ENCODE results near the gene CYP2D6.
"Not testable (repeated sequence)": the region's sequence is repeated elsewhere in the genome, so short reads cannot be mapped to it uniquely, and the experiment has no call there.

The CYP2D6 gene

DNA sequence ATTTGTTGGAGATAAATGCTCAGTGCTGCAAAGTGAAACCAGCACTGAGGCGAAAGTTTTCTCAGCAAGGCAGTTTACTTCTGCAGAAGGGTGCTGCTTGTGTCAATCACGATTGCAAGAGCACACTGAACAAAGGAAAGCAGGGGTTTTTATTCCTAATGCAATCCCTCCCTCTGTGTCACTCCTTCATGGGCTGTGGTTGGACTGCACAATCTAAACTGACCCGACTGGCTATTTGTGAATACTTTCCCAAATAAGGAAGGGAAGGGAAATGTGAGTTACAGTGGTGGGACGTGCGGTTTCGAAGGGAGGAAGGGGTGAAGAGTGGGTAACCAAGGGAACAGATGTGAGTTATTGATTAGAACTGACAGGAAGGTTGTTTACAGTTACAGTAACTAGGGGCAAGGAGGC lies 15.2 kb downstream of the CYP2D6 start:
- DNase-seq (ENCODE audit: low read depth, low spot score); H3K4me3 ChIP-seq (ENCODE audit: low read length): not testable (repeated sequence)
- 100% methylated on average over 3 of the region's 6 CpGs for WGBS (ENCODE audit: insufficient coverage, insufficient read length)

DNA sequence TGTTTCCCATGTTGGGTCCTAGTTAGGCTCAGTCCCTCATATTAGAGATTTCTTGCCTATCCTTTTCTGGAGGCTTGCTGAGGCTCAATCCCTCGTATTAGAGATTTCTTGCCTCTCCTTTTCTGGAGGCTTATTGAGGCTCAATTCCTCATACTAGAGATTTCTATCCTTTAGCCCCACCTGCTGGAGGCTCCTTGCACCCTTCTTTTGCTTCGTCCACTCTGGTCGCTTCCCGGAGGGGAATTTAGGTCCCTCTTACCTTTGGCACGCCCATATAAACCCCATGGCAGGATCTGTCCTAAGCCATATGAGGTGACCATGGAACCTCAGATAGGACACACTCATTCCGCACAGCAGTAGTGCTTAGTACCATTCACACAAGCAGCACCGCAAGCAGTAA lies 15.9 kb downstream of the CYP2D6 start:
- Histone ChIP-seq H3K36me3 (ENCODE audit: control insufficient read depth, insufficient read depth, low read length) (no peaks in the 10 kb centered on the region), H3K27ac (ENCODE audit: low read length) (no peak overlapping the region), H3K4me3 (ENCODE audit: low read length) (no peak overlapping the region), H3K4me1 (ENCODE audit: control insufficient read depth, insufficient read depth, low read length) (no peaks in the 10 kb centered on the region), H3K9me3 (ENCODE audit: control insufficient read depth, insufficient read depth, low read length) (peaks cover 3% of the 10 kb centered on the region), H3K27me3 (ENCODE audit: control insufficient read depth, insufficient read depth, low read length) (no peaks in the 10 kb centered on the region)
- DNase-seq (ENCODE audit: low read depth, low spot score), result no peak
- WGBS (ENCODE audit: insufficient coverage, insufficient read length), result no CpG with 5 or more reads among the region's 7 CpGs

More for the DNA sequence above, 15.2 kb downstream of the CYP2D6 start:
- not testable (repeated sequence) for H3K4me1 ChIP-seq (ENCODE audit: control insufficient read depth, insufficient read depth, low read length); H3K27ac ChIP-seq (ENCODE audit: low read length); H3K9me3 ChIP-seq (ENCODE audit: control insufficient read depth, insufficient read depth, low read length); H3K27me3 ChIP-seq (ENCODE audit: control insufficient read depth, insufficient read depth, low read length); H3K36me3 ChIP-seq (ENCODE audit: control insufficient read depth, insufficient read depth, low read length)

GRCh38 chr22:42112793-42113192 lies 17.8 kb downstream of the CYP2D6 start:
- DNase-seq (ENCODE audit: low read depth, low spot score); H3K27me3 ChIP-seq (ENCODE audit: control insufficient read depth, insufficient read depth, low read length); H3K9me3 ChIP-seq (ENCODE audit: control insufficient read depth, insufficient read depth, low read length); H3K4me1 ChIP-seq (ENCODE audit: control insufficient read depth, insufficient read depth, low read length); H3K36me3 ChIP-seq (ENCODE audit: control insufficient read depth, insufficient read depth, low read length); H3K4me3 ChIP-seq (ENCODE audit: low read length); H3K27ac ChIP-seq (ENCODE audit: low read length): not testable (repeated sequence)
- WGBS (ENCODE audit: insufficient coverage, insufficient read length), result no CpG with 5 or more reads among the region's 4 CpGs

GRCh38 chr22:42111798-42112197 lies 18.8 kb downstream of the CYP2D6 start:
- H3K27me3 ChIP-seq (ENCODE audit: control insufficient read depth, insufficient read depth, low read length), result no peaks in the 10 kb centered on the region
- whole genome bisulfite sequencing (ENCODE audit: insufficient coverage, insufficient read length), result no CpG with 5 or more reads among the region's 4 CpGs
- no peak for DNase-seq (ENCODE audit: low read depth, low spot score)
- peaks cover 3% of the 10 kb centered on the region for H3K9me3 ChIP-seq (ENCODE audit: control insufficient read depth, insufficient read depth, low read length)
- no peaks in the 10 kb centered on the region for H3K36me3 ChIP-seq (ENCODE audit: control insufficient read depth, insufficient read depth, low read length)
- no peaks in the 10 kb centered on the region for H3K4me1 ChIP-seq (ENCODE audit: control insufficient read depth, insufficient read depth, low read length)
- no peak overlapping the region for H3K4me3 ChIP-seq (ENCODE audit: low read length)
- no peak overlapping the region for H3K27ac ChIP-seq (ENCODE audit: low read length)

GRCh38 chr22:42108848-42109247 lies 21.8 kb downstream of the CYP2D6 start:
- no peak for DNase-seq (ENCODE audit: low read depth, low spot score)
- Histone ChIP-seq H3K36me3 (ENCODE audit: control insufficient read depth, insufficient read depth, low read length) (no peaks in the 10 kb centered on the region), H3K4me1 (ENCODE audit: control insufficient read depth, insufficient read depth, low read length) (no peaks in the 10 kb centered on the region), H3K4me3 (ENCODE audit: low read length) (no peak overlapping the region), H3K27ac (ENCODE audit: low read length) (no peak overlapping the region), H3K27me3 (ENCODE audit: control insufficient read depth, insufficient read depth, low read length) (no peaks in the 10 kb centered on the region), H3K9me3 (ENCODE audit: control insufficient read depth, insufficient read depth, low read length) (peaks cover 2% of the 10 kb centered on the region; the same call in 1 of the 2 replicates)
- WGBS (ENCODE audit: insufficient coverage, insufficient read length), result no CpG with 5 or more reads among the region's 18 CpGs

DNA sequence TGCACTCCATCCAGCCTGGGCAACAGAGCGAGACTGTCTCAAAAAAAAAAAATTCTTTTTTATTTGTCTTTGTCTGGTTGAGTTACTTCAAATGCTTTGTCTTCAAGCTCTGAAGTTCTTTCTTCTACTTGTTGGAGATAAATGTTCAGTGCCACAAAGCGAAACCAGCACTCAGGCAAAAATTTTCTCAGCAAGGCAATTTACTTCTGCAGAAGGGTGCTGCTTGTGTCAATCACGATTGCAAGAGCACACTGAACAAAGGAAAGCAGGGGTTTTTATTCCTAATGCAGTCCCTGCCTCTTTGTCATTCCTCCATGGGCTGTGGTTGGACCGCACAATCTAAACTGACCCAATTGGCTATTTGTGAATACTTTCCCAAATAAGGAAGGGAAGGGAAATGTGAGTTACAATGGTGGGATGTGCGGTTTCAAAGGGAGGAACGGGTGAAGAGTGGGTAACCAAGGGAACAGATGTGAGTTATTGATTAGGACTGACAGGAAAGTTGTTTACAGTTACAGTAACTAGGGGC lies 26.2 kb downstream of the CYP2D6 start:
- not testable (repeated sequence) for H3K9me3 ChIP-seq (ENCODE audit: control insufficient read depth, insufficient read depth, low read length); H3K36me3 ChIP-seq (ENCODE audit: control insufficient read depth, insufficient read depth, low read length); DNase-seq (ENCODE audit: low read depth, low spot score); H3K4me3 ChIP-seq (ENCODE audit: low read length); H3K27me3 ChIP-seq (ENCODE audit: control insufficient read depth, insufficient read depth, low read length); H3K27ac ChIP-seq (ENCODE audit: low read length); H3K4me1 ChIP-seq (ENCODE audit: control insufficient read depth, insufficient read depth, low read length)
- no CpG with 5 or more reads among the region's 6 CpGs for WGBS (ENCODE audit: insufficient coverage, insufficient read length)

DNA sequence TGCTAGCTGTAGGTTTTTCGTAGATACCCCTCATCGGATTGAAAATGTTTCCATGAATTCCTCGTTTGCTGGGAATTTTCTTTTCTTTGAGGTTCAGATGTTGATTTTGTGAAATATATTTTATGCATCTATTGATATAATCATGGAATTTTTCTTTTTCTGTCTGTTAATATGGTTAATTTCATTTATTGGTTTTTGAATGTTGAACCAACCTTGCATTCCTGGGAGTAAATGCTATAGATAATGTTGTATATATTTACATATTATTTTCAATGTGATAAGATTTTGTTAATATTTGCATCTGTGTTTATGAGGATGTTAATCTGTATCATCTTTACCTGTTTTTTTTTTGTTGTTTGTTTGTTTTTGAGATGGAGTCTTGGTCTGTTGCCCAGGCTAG lies 29.4 kb downstream of the CYP2D6 start:
- H3K4me3 ChIP-seq (ENCODE audit: low read length), result no peak overlapping the region
- no peak overlapping the region for H3K27ac ChIP-seq (ENCODE audit: low read length)
- no peaks in the 10 kb centered on the region for H3K27me3 ChIP-seq (ENCODE audit: control insufficient read depth, insufficient read depth, low read length)
- no peaks in the 10 kb centered on the region for H3K36me3 ChIP-seq (ENCODE audit: control insufficient read depth, insufficient read depth, low read length)
- H3K4me1 ChIP-seq (ENCODE audit: control insufficient read depth, insufficient read depth, low read length), result no peaks in the 10 kb centered on the region
- DNase-seq (ENCODE audit: low read depth, low spot score), result no peak
- peaks cover 2% of the 10 kb centered on the region; the same call in 1 of the 2 replicates for H3K9me3 ChIP-seq (ENCODE audit: control insufficient read depth, insufficient read depth, low read length)
- WGBS (ENCODE audit: insufficient coverage, insufficient read length), result no CpG with 5 or more reads among the region's 3 CpGs

GRCh38 chr22:42091455-42091782 lies 39.2 kb downstream of the CYP2D6 start:
- Histone ChIP-seq H3K27ac (ENCODE audit: low read length) (no peak overlapping the region), H3K27me3 (ENCODE audit: control insufficient read depth, insufficient read depth, low read length) (no peaks in the 10 kb centered on the region)
- WGBS (ENCODE audit: insufficient coverage, insufficient read length), result no CpG with 5 or more reads among the region's 7 CpGs

DNA sequence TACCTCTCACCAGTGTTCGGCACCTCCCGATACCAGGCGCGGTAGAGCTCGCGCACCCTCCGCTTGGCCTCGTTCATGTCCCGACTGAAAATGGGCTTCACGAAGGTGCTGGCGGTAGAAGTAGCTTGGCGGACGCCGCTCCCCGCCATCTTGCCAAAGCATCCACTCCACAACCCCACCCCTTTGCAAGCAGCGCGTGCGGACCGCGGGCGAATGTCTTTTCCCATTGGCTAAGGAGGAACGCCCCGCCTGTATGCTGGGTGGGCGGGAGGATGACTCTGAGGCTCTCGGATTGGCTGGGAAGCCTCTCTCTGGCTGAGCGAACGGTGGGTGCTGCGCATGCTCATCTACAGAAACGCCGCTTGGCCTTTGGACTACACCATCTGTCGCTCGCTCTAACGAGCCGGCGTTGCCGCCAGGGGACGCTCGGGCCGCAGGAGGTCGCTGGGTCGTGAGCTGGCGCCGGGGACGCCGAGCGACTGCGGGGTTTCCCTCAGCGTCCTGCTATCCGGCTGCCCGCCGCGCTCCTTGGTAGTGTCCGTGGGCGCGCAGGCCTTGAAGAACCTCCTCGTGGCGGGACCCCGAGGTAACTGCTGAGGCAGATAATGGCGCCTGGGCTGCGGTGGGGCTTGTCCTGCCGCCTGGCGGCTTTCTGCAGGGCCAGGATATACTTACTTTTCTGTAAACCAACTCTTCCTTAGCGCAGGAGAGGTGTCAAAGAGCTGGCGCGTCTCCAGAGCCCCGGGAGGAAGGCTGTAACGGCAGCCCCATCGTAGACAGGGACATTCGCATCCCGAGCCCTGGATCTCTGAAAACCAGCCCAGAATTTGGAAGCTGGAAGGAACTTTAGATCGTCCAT lies 39.8 kb downstream of the CYP2D6 start, which contains the start of gene NDUFA6:
NDUFA6 (minus strand) TSS at position 177 of the 859 bp plus-strand sequence; CDS start at position 149, 28 bp downstream.
- Histone ChIP-seq H3K36me3 (ENCODE audit: control insufficient read depth, insufficient read depth, low read length) (peaks cover 6% of the 10 kb centered on the region; the same call in 1 of the 2 replicates), H3K27ac (ENCODE audit: low read length) (no peak within 1 kb of the TSS), H3K4me3 (ENCODE audit: low read length) (peak within 1 kb of the TSS; percentile 55), H3K27me3 (ENCODE audit: control insufficient read depth, insufficient read depth, low read length) (no peaks in the 10 kb centered on the region), H3K4me1 (ENCODE audit: control insufficient read depth, insufficient read depth, low read length) (no peaks in the 10 kb centered on the region), H3K9me3 (ENCODE audit: control insufficient read depth, insufficient read depth, low read length) (no peaks in the 10 kb centered on the region)
- WGBS (ENCODE audit: insufficient coverage, insufficient read length), result no CpG with 5 or more reads among the region's 71 CpGs
- peak; percentile 97 for DNase-seq (ENCODE audit: low read depth, low spot score)

More at GRCh38 chr22:42091455-42091782, 39.2 kb downstream of the CYP2D6 start:
- Histone ChIP-seq H3K4me3 (ENCODE audit: low read length) (peak overlapping the region; percentile 26; the same call in 1 of the 2 replicates), H3K9me3 (ENCODE audit: control insufficient read depth, insufficient read depth, low read length) (no peaks in the 10 kb centered on the region), H3K36me3 (ENCODE audit: control insufficient read depth, insufficient read depth, low read length) (peaks cover 2% of the 10 kb centered on the region; the same call in 1 of the 2 replicates), H3K4me1 (ENCODE audit: control insufficient read depth, insufficient read depth, low read length) (no peaks in the 10 kb centered on the region)
- no peak for DNase-seq (ENCODE audit: low read depth, low spot score)

DNA sequence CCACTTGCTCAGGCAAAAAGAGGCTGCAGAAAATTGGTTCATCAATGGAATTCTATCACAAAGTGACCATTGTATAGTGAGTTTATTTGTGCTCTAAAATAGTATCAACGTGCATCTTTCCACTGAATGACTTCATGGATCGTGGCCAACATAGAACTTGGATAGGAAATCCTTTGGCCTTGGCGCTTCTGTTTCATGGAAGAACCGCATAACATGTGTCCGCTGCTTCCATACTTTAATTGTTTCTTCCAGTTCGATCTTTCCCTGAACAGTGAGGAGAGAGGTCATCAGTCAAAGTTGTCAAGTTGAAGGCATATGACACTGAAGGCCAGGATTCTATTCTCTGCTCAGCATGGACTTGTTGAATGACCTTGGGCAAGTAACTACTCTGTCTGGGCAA lies 44.6 kb downstream of the CYP2D6 start:
- DNase-seq (ENCODE audit: low read depth, low spot score), result no peak
- Histone ChIP-seq H3K36me3 (ENCODE audit: control insufficient read depth, insufficient read depth, low read length) (peaks cover 12% of the 10 kb centered on the region; the same call in 1 of the 2 replicates), H3K4me1 (ENCODE audit: control insufficient read depth, insufficient read depth, low read length) (no peaks in the 10 kb centered on the region), H3K27me3 (ENCODE audit: control insufficient read depth, insufficient read depth, low read length) (no peaks in the 10 kb centered on the region), H3K27ac (ENCODE audit: low read length) (no peak overlapping the region), H3K9me3 (ENCODE audit: control insufficient read depth, insufficient read depth, low read length) (no peaks in the 10 kb centered on the region), H3K4me3 (ENCODE audit: low read length) (no peak overlapping the region)
- no CpG with 5 or more reads among the region's 6 CpGs for WGBS (ENCODE audit: insufficient coverage, insufficient read length)
